GM21528 (cell line): ENCODE measurements around the gene ALG9.

ENCODE experiments used
- ATAC-seq: cut with Tn5 transposase; IDR thresholded peaks from one replicate; pipeline ENCODE4 v1.9.1; 2021; ENCODE audit warnings: mild to moderate bottlenecking, moderate library complexity; ENCODE audit not compliant: unreplicated experiment, low FRiP score

The ALG9 gene

GRCh38 chr11:111737444-111738210 lies 133.8 kb downstream of the ALG9 start:
- ATAC-seq = no peak

GRCh38 chr11:111736621-111737443 lies 134.5 kb downstream of the ALG9 start:
- no peak for ATAC-seq
